Mucosa of stomach (tissue), 1 donor: ENCODE results near the gene PORCN.
"Not testable (repeated sequence)": the region's sequence is repeated elsewhere in the genome, so short reads cannot be mapped to it uniquely, and the experiment has no call there.

ENCODE experiments used
- H3K27me3 ChIP-seq: one replicate; pipeline ENCODE4 v1.7.0; 2013; ENCODE audit warnings: mild to moderate bottlenecking, low read length; ENCODE audit not compliant: control insufficient read depth, insufficient read depth
- H3K36me3 ChIP-seq: one replicate; pipeline ENCODE4 v1.7.0; 2013; ENCODE audit warnings: low read length; ENCODE audit not compliant: control insufficient read depth, insufficient read depth
- H3K4me1 ChIP-seq: one replicate; pipeline ENCODE4 v1.7.0; 2013; ENCODE audit warnings: mild to moderate bottlenecking, low read length; ENCODE audit not compliant: control insufficient read depth, insufficient read depth
- H3K4me3 ChIP-seq: one replicate; pipeline ENCODE4 v1.7.0; 2013; ENCODE audit warnings: low read length
- H3K9ac ChIP-seq: one replicate; pipeline ENCODE4 v1.7.0; 2013; ENCODE audit warnings: mild to moderate bottlenecking, low read length, moderate library complexity
- H3K9me3 ChIP-seq: one replicate; pipeline ENCODE4 v1.7.0; 2013; ENCODE audit warnings: mild to moderate bottlenecking, low read length, moderate library complexity; ENCODE audit not compliant: control insufficient read depth
- donor health status: Pancreatic carcinoma.

PORCN gene

DNA sequence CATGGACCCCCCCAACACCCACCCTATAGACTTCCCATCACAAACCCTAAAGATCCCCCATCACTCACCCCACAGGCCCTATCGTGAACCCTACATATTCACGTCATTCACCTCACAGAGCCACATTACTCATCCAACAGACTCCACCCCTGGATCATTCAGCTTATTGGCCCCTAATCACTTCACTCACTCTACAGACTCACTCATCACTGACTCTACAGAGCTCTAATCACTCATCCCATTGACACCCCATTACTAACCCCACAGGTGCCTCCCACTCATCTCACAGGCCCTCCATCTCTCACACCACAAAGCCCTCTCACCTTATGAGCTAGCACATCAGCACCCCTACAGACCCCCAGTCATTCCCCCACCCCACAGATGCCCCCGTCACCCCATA is 24.4 kb downstream of the PORCN start:
- Histone ChIP-seq H3K4me3 (no peak overlapping the region), H3K9me3 (no peaks in the 10 kb centered on the region), H3K27me3 (no peaks in the 10 kb centered on the region), H3K36me3 (no peaks in the 10 kb centered on the region), H3K4me1 (peaks cover 11% of the 10 kb centered on the region), H3K9ac (no peak overlapping the region)

DNA sequence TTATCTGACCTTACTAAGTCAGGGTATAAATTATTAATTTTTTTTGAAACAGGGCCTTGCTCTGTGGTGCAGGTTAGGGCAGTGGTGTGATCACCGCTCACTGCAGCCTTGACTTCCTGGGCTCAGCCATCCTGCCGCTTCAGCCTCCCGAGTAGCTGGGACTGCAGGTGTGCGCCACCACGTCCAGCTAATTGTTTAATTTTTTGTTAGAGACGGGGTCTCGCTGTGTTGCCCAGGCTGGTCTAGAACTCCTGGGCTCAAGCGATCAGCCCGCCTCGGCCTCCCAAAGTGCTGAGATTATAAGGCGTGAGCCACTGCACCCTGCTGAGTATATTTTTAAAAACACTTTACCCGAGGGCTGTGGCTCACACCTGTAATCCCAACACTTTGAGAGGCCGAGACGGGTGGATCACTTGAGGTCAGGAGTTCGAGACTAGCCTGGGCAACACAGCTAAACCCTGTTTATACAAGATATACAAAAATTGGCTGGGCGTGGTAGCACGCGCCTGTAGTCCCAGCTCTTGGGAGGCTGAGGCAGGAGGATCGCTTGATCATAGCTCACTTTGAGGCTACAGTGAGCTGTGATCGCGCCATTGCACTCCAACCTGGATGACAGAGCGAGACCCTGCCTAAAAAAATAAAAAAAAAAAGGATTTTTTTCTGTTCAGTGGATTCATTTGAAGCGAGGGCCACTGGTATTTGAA is 30.0 kb downstream of the PORCN start:
- no peak overlapping the region for H3K9ac ChIP-seq
- no peaks in the 10 kb centered on the region for H3K9me3 ChIP-seq
- H3K27me3 ChIP-seq: no peaks in the 10 kb centered on the region
- H3K36me3 ChIP-seq: no peaks in the 10 kb centered on the region
- no peaks in the 10 kb centered on the region for H3K4me1 ChIP-seq
- H3K4me3 ChIP-seq: no peak overlapping the region

DNA sequence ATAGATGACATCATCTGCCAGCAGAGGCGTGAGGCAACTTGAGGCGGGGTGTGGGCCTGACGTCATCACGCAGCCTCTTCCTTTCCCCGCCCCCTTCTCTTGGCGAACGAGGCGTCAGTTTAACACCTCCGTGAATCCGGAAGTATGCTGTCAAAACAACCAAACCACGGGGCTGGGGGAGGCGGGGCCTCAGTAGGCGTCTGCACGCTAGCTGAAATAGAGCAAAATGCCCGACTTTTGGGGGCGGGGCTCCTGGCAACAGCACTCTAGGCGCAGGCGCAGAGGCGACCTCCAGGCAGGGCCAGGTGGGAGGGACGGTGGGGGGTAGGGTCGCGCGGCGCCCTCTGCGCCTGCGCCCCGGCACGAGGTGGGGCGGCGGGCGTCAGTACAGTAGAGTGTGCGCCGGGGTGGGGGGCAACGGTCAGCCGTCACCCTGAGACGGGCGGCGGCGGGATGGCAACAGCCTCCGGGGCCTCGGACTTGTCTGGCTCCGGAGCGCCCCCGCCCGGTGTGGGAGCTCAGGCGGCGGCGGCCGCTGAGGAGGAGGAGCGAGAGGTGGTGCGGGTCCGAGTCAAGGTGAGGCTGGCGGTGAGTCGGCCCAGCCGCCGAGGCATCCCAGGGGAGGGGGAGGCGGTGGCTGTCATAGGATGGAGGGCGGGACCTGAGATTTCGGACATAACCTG is 30.7 kb downstream of the PORCN start, which contains the start of gene TBC1D25:
TSS of gene TBC1D25 (plus strand) at position 370 of the 683 bp plus-strand sequence. CDS start at position 454, 84 bp downstream.
- no peaks in the 10 kb centered on the region for H3K36me3 ChIP-seq

DNA sequence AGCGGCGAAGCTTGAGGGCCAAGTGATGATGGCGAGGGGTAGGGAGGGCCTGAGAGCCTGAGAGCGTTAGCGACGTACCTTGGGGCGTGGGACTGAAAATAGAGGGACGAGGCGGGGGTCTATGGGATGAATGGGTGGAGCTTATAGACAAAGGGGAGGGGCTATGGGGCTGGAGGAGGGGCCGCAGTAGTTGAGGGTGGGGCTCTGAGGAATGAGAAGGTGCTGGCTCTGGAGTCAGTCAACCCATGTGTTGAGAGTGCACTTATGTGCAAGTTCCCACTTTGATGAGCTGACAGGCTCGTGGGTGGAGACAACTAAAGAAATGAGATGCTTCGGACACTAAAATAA is 31.2 kb downstream of the PORCN start:
- Histone ChIP-seq H3K36me3 (no peaks in the 10 kb centered on the region), H3K9ac (peak overlapping the region; percentile 80)

More for the DNA sequence above, 30.7 kb downstream of the PORCN start, which contains the start of gene TBC1D25:
- peak within 1 kb of the TSS; percentile 36 for H3K4me3 ChIP-seq
- H3K9ac ChIP-seq: peak within 1 kb of the TSS; percentile 80
- no peaks in the 10 kb centered on the region for H3K4me1 ChIP-seq
- H3K9me3 ChIP-seq: no peaks in the 10 kb centered on the region
- no peaks in the 10 kb centered on the region for H3K27me3 ChIP-seq

DNA sequence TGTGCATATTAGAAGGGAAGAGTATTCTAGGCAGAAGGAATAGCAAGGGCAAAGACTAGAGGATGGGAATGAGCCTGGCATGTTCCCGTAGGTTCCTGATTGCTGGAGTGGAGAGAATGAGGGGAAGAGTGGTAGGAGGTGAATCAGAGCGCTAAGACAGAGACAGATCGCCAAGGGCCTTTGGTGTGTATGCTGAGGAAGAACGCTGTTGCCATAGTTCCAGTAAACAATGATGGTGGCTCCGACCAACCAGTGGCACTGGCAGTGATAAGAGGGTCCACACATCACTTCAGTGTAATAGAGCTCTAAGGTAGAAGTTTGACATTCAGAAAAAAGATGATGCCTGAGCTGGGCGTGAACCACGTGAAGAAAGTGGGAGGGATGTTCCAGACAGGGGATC is 31.7 kb downstream of the PORCN start:
- Histone ChIP-seq H3K4me1 (no peaks in the 10 kb centered on the region), H3K9me3 (no peaks in the 10 kb centered on the region), H3K9ac (peak overlapping the region; percentile 80), H3K36me3 (no peaks in the 10 kb centered on the region), H3K27me3 (no peaks in the 10 kb centered on the region), H3K4me3 (peak overlapping the region; percentile 8)

More for the DNA sequence above, 31.2 kb downstream of the PORCN start:
- no peaks in the 10 kb centered on the region for H3K9me3 ChIP-seq
- peak overlapping the region; percentile 36 for H3K4me3 ChIP-seq
- H3K4me1 ChIP-seq: no peaks in the 10 kb centered on the region
- H3K27me3 ChIP-seq: no peaks in the 10 kb centered on the region

DNA sequence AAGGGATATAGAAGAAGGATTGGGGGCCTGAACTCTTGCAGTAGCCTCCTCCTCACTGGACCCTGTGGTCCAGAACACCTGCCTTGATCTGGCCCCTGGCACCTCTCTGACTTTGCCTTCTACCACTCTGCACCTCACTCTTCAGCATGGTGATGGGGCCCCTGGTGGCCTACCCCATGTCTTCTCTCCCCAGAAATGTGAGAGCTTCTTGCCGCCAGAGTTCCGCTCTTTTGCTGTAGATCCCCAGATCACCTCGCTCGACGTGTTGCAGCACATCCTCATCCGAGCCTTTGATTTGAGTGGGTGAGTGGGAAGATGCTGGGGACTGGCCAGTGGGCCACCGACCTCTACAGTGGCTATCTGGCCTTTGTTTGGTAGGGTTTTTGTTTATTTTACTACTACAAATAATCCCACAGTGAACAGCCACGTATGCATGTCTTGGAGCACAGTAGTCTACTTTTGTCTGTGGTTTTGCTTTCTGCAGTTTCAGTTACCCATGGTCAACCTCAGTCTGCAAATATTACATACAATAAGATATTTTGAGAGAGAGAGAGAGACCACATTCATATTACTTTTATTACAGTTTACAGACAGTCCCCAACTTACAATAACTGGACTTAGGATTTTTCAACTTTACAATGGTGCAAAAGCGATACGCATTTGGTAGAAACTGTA is 32.5 kb downstream of the PORCN start:
- no peaks in the 10 kb centered on the region for H3K36me3 ChIP-seq
- no peaks in the 10 kb centered on the region for H3K4me1 ChIP-seq
- H3K27me3 ChIP-seq: no peaks in the 10 kb centered on the region
- no peak overlapping the region for H3K4me3 ChIP-seq
- no peak overlapping the region for H3K9ac ChIP-seq
- H3K9me3 ChIP-seq: no peaks in the 10 kb centered on the region

DNA sequence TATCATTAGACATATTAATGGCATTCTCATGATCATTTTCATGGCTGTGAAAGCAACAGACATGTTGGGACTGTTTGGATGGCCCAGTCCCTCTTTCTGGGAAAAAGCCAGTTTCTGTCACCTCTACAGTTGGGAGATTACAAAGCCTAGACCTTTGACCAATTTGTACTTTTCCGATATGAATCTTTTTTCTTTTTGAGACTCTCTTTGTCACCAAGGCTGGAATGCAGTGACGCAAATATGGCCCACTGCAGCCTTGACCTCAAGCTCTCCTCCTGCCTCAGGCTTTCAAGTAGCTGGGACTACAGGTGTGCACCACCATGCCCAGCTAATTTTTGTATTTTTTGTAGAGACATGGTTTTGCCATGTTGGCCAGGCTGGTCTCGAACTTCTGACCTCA is 40.1 kb downstream of the PORCN start:
- Histone ChIP-seq H3K36me3 (no peaks in the 10 kb centered on the region), H3K9me3 (no peaks in the 10 kb centered on the region), H3K9ac (no peak overlapping the region), H3K4me1 (no peaks in the 10 kb centered on the region), H3K27me3 (no peaks in the 10 kb centered on the region), H3K4me3 (no peak overlapping the region)

DNA sequence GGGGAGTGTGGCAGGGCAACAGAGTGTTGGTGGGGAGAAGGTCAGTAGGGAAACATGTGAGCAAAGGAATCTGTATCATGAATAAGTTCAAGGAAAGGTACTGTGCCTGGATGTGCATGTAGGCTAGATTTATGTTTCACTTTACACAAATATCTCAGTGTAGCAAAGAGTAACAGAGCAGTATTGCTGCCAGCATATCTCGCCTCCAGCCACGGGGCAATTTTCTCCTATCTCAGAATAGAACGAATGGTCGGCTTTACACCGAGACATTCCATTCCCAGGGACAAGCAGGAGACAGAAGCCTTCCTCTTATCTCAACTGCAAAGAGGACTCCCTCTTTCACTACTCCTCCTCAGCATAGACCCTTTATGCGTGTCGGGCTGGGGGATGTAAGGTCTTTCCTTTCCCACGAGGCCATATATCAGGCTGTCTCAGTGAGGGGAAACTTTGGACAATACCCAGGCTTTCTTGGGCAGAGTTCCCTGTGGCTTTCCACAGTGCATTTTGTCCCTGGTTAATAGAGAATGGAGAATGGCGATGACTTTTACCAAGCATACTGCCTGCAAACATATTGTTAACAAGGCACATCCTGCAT is 47.0 kb downstream of the PORCN start:
- H3K36me3 ChIP-seq: not testable (repeated sequence)

DNA sequence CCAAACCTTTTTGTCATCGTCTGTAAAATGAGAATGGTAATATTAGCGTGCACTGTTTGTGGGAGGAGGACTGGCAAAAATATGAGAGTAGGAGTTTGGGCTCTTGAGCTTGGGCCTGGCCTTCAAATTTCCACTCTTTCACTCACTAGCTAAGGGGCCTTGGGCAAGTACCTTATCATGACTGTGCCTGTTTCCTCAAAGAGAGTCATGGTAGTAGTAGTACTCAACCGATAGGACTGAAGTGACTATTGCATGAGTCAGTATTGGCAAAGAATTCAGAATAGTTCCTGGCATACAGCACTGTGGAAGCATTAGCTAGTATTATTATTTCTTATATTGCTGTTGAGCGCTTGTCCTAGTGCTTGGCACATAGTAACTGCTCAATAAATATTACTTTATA is 49.5 kb downstream of the PORCN start:
- no peak overlapping the region for H3K9ac ChIP-seq
- H3K27me3 ChIP-seq: no peaks in the 10 kb centered on the region
- H3K36me3 ChIP-seq: no peaks in the 10 kb centered on the region
- no peaks in the 10 kb centered on the region for H3K9me3 ChIP-seq
- no peaks in the 10 kb centered on the region for H3K4me1 ChIP-seq
- H3K4me3 ChIP-seq: no peak overlapping the region

More for the DNA sequence above, 47.0 kb downstream of the PORCN start:
- H3K9me3 ChIP-seq, H3K4me1 ChIP-seq, H3K27me3 ChIP-seq, H3K9ac ChIP-seq, H3K4me3 ChIP-seq: not testable (repeated sequence)

DNA sequence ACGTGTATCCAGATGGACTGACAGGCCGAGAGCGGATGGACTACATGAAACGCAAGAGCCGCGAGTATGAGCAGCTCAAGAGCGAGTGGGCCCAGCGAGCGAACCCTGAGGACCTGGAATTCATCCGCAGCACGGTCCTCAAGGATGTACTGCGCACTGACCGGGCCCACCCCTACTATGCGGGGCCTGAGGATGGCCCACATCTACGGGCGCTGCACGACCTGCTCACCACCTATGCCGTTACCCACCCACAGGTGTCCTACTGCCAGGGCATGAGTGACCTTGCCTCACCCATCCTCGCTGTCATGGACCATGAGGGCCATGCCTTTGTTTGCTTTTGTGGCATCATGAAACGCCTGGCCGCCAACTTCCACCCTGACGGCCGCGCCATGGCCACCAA is 50.8 kb downstream of the PORCN start:
- Histone ChIP-seq H3K4me1 (no peaks in the 10 kb centered on the region), H3K36me3 (no peaks in the 10 kb centered on the region), H3K4me3 (no peak overlapping the region), H3K9ac (no peak overlapping the region), H3K9me3 (no peaks in the 10 kb centered on the region), H3K27me3 (no peaks in the 10 kb centered on the region)

DNA sequence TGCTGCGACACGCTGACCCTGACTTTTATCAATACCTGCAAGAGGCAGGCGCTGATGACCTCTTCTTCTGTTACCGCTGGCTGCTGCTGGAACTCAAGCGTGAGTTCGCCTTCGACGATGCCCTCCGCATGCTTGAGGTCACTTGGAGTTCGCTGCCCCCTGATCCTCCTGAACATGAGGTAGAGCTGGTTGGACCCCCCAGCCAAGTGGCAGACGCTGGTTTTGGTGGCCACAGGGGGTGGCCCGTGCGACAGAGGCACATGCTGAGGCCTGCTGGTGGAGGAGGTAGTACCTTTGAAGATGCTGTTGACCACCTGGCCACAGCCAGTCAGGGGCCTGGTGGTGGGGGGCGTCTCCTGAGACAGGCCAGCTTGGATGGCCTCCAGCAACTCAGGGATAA is 51.3 kb downstream of the PORCN start:
- no peaks in the 10 kb centered on the region for H3K9me3 ChIP-seq
- H3K27me3 ChIP-seq: no peaks in the 10 kb centered on the region
- H3K9ac ChIP-seq: no peak overlapping the region
- no peaks in the 10 kb centered on the region for H3K4me1 ChIP-seq
- no peaks in the 10 kb centered on the region for H3K36me3 ChIP-seq
- no peak overlapping the region for H3K4me3 ChIP-seq

DNA sequence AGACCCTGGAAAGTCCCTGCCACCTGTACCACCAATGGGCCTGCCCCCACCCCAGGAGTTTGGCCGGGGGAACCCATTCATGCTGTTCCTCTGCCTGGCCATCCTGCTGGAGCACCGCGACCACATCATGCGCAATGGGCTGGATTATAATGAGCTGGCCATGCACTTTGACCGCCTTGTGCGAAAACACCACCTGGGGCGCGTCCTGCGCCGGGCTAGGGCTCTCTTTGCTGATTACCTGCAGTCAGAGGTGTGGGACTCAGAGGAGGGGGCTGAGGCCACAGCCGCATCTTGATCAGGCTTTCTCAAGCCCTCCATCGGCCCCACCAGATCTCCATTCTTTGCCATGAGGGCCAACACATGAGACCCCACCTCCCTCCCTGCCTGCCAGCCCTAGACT is 51.9 kb downstream of the PORCN start:
- Histone ChIP-seq H3K4me1 (no peaks in the 10 kb centered on the region), H3K27me3 (no peaks in the 10 kb centered on the region), H3K9ac (no peak overlapping the region), H3K4me3 (no peak overlapping the region), H3K9me3 (no peaks in the 10 kb centered on the region), H3K36me3 (no peaks in the 10 kb centered on the region)
